RKO (cell line): ENCODE data around the gene ALOX15.
"Not testable (repeated sequence)": the region's sequence is repeated elsewhere in the genome, so short reads cannot be mapped to it uniquely, and the experiment has no call there.

Source experiments
- DNase-seq: peaks from one replicate; pipeline ENCODE4 v3.0.0-alpha.2; 2016; ENCODE audit warnings: low spot score

The ALOX15 gene

GRCh38 chr17:4617590-4618351 lies 23.7 kb downstream of the ALOX15 start:
- no peak for DNase-seq

- no peak for DNase-seq
These were observed 24.4 kb downstream of the ALOX15 start for GRCh38 chr17:4617090-4617489.

- no peak for DNase-seq
These were observed 25.0 kb downstream of the ALOX15 start for GRCh38 chr17:4616476-4616875.

GRCh38 chr17:4610656-4611055 lies 30.8 kb downstream of the ALOX15 start:
- DNase-seq: no peak

- no peak for DNase-seq
These were observed 31.3 kb downstream of the ALOX15 start for GRCh38 chr17:4610162-4610561.

- no peak for DNase-seq
These were observed 31.7 kb downstream of the ALOX15 start for GRCh38 chr17:4609761-4610160.

- DNase-seq: no peak
These were observed 33.7 kb downstream of the ALOX15 start for GRCh38 chr17:4607773-4608187.

GRCh38 chr17:4607261-4607741 lies 34.2 kb downstream of the ALOX15 start:
- no peak for DNase-seq

GRCh38 chr17:4605826-4606225 lies 35.7 kb downstream of the ALOX15 start:
- DNase-seq: no peak

GRCh38 chr17:4604736-4605135 lies 36.7 kb downstream of the ALOX15 start:
- DNase-seq: not testable (repeated sequence)

- no peak for DNase-seq
These were observed 37.3 kb downstream of the ALOX15 start for GRCh38 chr17:4604111-4604644.

GRCh38 chr17:4602041-4602440 lies 39.4 kb downstream of the ALOX15 start:
- DNase-seq: no peak

GRCh38 chr17:4601326-4601725 lies 40.2 kb downstream of the ALOX15 start:
- no peak for DNase-seq

GRCh38 chr17:4600563-4600962 lies 40.9 kb downstream of the ALOX15 start:
- DNase-seq: no peak

GRCh38 chr17:4599505-4600281 lies 41.8 kb downstream of the ALOX15 start:
- no peak for DNase-seq

- DNase-seq: no peak
These were observed 42.5 kb downstream of the ALOX15 start for GRCh38 chr17:4598776-4599504.

GRCh38 chr17:4597975-4598374 lies 43.5 kb downstream of the ALOX15 start:
- DNase-seq: no peak

GRCh38 chr17:4596636-4597380 lies 44.7 kb downstream of the ALOX15 start:
- no peak for DNase-seq

- not testable (repeated sequence) for DNase-seq
These were observed 45.7 kb downstream of the ALOX15 start for GRCh38 chr17:4595685-4596342.

- no peak for DNase-seq
These were observed 46.4 kb downstream of the ALOX15 start for GRCh38 chr17:4594931-4595684.
